Stimulated activated CD4-positive, alpha-beta T cell treated with anti-CD3 and anti-CD28 coated beads, Interleukin-12 subunit alpha, Interleukin-12 subunit beta, amount 100 ng/mL, for 48 hours (primary cell): ENCODE results near the gene LCE6A.

Source experiments
- DNase-seq, 3 donors: peaks; one replicate each; pipeline ENCODE4 v3.0.0-alpha.2; 2020; ENCODE audit warnings: low read depth in 2 of 3, low spot score in 1 of 3

The LCE6A gene

DNA sequence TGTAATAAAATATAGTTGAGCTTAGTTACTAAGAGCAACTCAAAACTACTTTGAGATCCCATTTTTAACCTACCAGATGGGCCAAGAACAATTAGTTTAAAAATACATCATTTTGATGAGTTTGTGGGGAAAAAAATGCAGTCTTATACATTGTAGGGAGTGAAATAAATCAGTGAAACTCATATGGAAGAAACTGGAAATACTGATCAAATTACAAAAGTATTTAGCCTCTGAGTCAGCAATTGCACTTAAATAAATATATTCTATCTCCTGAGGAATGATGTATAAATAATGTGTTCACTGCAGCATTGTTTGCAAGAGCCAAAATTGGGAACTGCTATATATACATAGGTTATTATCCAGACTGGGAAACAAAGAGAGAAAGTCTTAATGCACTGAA, 30.8 kb downstream of the LCE6A start:
- DNase-seq: no peak

DNA sequence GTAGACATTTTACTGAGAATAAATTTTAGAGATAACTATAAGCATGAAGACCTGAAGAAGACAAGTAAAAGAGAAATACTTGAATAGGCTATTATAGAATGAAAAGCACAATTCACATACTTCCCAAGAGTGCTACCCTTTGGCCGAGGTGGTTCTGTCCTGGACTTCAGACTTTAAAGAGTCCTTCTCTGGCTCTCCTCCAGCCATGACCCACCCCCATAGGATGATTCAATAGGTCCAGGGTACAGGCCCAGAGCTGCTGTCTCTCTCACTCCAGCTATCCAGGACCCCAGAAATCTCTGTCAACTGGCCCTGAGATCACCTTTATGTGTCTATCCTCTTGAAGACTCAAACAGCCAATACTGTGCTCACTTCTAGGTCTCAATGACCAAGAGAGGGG, 34.2 kb downstream of the LCE6A start:
- DNase-seq: no peak

DNA sequence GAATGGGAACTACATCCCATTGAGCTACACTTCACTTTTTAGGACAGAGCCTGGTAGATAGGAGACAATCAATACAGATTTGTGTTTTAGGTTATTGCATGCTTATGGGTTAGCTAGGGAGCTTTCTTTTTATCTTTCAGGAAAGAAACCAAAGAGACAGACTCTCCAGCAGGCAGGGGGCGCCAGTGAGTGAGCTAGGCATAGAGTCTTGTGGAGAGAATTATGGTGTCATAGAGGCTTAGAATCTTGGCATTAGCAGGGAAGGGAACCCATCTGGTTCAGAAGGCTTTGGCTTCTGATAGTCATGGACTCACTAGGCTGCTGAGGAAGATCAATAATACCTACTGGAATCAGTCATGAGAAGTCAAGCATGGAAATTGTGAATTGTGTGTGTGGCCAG, 35.4 kb downstream of the LCE6A start, which contains the start of gene SMCP:
Gene SMCP (plus strand): TSS at position 281 of the 400 bp plus-strand sequence. CDS start 6,101 bp downstream, outside the sequence.
- DNase-seq: peak in 2 of 3 donors; percentile 8 to 21

DNA sequence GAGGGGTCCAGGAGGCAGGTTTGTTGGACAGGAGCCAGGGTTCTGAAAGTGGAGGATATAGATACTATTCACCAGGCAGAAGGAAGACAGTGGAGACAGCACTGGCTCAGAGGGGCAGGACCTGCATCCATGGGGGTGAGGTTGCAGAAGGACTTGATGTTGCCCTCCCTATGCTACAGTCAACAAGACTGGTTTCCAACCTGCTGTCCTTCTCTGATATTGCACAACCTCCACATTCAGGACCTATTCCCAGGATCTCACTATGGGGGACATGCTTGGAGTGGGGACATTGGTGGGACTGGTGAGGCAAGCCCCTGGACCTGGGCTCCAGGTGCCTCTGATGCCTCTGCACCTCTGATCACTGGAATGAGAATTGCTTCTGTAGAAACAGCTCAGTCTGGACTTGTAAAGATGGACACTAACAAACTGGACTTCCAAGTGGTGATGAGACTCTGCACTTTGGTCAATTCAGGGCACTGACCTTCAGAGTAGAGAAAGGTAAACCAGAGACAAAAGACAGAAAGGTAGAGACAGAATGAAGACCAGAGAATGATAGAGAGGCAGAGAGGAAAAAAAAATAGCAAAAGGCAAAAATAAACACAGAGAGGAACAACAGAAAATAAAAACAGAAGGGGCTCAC, 37.0 kb downstream of the LCE6A start:
- no peak for DNase-seq

DNA sequence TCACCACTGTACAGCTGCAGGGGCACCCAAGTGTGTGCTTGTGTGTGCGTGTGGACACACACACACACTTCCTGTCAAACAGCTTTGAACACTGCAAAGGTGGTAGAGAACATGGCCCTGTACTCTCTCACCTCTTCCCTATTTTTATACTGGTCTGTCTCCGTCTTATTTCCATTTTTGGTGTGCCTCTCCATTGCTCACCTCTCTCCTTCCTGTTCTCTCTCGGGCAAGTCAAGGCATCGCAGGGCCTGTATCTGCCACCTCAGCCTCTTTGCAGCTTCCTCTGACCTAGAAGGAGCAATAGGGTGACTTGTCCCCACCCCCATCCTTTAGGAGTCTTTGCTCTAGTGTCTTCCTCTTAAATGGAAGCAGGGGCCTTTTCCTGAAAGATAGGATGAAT, 37.7 kb downstream of the LCE6A start:
- no peak for DNase-seq

DNA sequence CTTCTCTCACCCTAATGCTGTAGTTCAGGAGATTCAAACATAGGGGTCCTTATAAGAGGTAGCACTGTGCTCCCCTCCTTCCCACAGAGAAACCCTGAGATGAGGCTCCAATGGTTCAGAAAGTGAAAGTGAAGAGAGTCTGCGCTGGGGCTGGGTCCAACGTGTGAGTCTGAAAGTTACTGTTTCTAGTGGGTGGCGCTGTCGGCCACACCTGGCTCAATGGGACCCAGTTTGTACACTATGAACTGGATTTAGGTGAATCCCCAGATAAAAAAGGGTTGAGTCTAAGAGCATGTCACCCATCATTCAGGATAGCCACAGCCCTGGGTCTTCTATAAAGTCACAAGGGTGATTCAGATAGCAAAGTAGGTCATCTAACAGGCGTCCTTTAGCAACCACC, 38.3 kb downstream of the LCE6A start:
- no peak for DNase-seq

DNA sequence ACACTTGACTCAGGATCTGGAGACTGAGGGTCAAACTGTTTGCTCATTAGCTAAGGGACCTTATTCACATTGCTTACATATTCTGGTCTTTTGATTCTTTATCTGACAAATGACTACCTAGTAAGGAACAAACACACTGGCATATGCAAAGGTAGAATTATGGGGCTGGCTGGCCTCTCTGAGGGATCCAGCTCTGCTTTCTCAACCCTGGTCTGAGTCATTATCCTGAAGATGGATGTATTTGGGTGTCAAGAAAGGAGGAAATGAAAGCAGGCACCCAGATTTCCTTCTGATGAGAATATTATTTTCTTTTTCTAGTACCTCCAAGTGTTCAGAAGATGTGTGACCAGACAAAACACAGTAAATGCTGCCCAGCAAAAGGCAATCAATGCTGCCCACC, 41.4 kb downstream of the LCE6A start:
- no peak for DNase-seq

DNA sequence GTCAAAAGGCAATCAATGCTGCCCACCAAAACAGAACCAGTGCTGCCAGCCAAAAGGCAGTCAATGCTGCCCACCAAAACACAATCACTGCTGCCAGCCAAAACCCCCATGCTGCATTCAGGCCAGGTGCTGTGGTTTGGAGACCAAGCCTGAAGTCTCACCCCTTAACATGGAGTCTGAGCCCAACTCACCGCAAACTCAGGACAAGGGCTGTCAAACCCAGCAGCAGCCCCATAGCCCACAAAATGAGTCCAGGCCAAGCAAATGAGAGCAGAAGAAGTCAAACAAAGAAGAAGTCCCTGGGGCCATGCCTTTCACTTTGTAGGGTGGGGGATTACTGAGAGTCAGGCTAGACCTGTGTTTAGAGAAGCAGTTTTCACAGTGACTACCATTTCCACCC, 41.9 kb downstream of the LCE6A start:
- DNase-seq: no peak

DNA sequence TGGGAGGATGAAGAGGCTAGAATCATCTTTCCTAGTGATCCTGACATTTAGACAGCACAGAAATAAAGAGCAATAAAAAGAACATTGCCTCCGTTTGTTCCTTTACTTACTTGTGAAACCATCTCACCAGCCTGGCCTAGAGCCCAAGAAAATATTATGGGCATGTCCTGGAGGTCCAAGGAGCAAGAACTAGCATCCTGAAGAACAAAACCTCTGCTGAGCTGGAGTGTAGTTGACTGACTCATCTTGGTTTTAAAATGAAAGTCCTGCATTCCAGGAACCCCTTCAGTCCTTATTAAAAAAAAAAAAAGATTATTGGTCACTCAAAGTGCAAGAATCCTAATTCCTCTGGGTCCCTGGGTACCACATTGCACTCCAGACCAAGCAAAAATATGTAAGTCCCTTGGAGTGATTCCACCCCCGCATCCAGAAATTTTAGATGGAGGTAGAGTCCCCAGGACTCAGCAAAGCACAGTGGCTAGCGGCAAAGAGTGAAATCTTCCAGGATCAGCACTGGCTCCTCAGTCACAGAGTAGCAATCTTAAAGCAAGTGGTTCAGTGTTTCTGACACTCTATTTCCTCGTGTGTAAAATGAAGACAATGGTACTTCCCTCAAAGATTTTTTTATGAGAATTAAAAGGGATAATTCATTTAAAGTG, 42.4 kb downstream of the LCE6A start:
- no peak for DNase-seq

DNA sequence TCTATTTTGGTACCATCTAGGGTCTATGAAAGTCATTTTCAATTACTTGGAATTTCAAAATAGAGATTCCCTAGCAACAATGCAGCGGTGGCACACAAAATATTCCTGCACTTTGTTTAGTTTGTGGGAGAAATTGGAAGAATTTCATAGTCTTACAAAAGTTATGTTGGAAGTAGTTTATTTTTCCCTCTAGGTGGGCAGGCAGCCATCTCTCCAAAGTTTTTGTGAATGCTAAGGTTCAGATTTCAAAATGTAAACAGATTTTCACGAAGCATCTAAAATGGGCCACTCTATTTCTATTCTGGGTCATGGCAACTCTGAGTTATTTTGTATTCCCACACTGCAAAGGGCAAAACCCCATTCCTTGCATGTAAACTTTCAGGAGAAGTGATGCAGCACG, 43.4 kb downstream of the LCE6A start:
- DNase-seq: no peak

DNA sequence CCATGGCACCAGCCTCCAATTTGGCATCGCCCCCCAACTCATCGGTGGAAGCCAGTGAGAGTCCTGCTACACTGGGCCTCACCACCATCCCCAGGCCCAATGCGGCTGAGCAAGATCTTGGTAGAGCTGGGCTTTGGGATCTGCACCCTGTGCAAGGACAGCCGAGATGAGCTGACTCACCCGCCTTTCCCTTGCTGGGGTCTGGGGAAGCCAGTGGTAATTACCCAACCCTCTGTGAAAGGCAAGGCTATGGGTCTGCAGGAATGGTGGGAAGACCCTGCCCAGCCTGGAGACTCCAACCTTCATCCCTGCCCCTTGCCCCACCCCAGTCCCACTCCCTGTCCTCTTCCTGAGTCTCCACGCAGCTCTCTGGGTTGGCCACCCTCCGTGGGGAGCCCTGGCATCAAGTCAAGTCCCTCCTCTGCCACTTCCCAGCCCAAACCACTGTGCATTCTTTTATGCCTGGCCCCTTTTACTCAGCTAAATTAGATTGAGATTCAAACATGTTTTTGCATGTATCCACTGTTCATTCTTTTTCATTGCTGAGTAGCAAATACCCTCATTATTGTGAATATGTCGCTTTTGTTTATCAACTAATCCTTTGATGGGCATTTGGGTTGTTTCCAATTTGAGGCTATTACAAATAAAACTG, 44.2 kb downstream of the LCE6A start:
- DNase-seq: no peak

DNA sequence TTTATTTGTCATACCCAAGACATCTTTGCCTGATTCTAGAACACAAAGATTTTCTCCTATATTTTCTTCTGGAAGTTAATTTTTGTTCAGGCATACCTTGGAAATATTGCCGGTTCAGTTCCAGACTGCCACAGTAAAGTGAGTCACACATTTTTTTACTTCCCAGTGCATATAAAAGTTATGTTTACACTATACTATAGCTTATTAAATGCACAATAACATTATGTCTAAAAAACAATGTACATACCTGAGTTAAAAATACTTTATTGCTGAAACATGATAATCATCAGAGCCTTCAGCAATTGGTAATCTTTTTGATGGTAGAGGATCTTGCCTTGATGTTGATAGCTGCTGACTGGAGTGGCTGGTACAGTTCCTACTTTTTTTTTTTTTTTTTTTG, 45.5 kb downstream of the LCE6A start:
- no peak for DNase-seq
